ACC112 (cell line): ENCODE results near the gene CSAG3.
"Not testable (repeated sequence)": the region's sequence is repeated elsewhere in the genome, so short reads cannot be mapped to it uniquely, and the experiment has no call there.

Experiments
- H2AFZ ChIP-seq: fragments of 200-600 bp; sonication (generic); one replicate; pipeline ENCODE4 v1.6.0; 2017; ENCODE audit warnings: antibody characterized with exemption, low read length; ENCODE audit not compliant: unreplicated experiment
- H3K27ac ChIP-seq: fragments of 200-600 bp; sonication (generic); 2 replicates; pipeline ENCODE4 v1.5.1; 2014; ENCODE audit warnings: low read depth, mild to moderate bottlenecking, antibody characterized with exemption, low read length, moderate library complexity
- H3K27me3 ChIP-seq: fragments of 200-600 bp; sonication (generic); 2 replicates; pipeline ENCODE4 v1.6.1; 2014; ENCODE audit warnings: mild to moderate bottlenecking, antibody characterized with exemption, low read length, moderate library complexity, mixed read lengths; ENCODE audit not compliant: insufficient read depth
- H3K36me3 ChIP-seq: fragments of 200-600 bp; sonication (generic); 2 replicates; pipeline ENCODE4 v1.6.1; 2016; ENCODE audit warnings: mild to moderate bottlenecking, antibody characterized with exemption, low read length, moderate library complexity, mixed read lengths; ENCODE audit not compliant: insufficient read depth
- H3K4me1 ChIP-seq: fragments of 200-600 bp; sonication (generic); one replicate; pipeline ENCODE4 v1.6.1; 2016; ENCODE audit warnings: low read length, mixed read lengths; ENCODE audit not compliant: insufficient read depth, unreplicated experiment, control insufficient read depth
- H3K4me3 ChIP-seq: fragments of 200-600 bp; sonication (generic); 2 replicates; pipeline ENCODE4 v1.5.1; 2014; ENCODE audit warnings: mild to moderate bottlenecking, low read depth, low read length
- H3K79me2 ChIP-seq: fragments of 200-600 bp; sonication (generic); one replicate; pipeline ENCODE4 v1.6.0; 2016; ENCODE audit warnings: low read length; ENCODE audit not compliant: control insufficient read depth, unreplicated experiment, insufficient read depth

CSAG3 gene

DNA sequence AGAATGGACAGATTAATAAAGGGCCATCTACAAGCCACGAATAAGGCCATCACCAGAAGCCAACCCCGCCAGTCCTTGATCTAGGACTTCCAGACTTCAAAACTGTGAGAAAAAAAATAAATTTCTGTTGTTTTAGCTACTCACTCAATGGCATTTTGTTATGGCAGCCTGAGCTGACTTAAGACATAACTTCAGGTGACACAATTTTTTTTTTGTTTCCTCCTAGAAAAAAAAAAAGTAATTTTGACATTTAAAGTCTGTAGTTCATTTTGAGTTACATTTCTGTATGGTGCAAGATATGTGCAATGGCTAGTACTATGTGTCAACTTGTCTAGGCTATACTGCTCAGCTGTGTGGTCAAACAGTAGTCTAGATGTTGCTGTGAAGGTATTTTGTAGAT is at the start of gene CSAG3:
CSAG3 (plus strand) TSS at position 301 of the 400 bp plus-strand sequence.
- H3K79me2 ChIP-seq, H3K27me3 ChIP-seq, H2AFZ ChIP-seq, H3K36me3 ChIP-seq, H3K4me3 ChIP-seq, H3K4me1 ChIP-seq, H3K27ac ChIP-seq: not testable (repeated sequence)

DNA sequence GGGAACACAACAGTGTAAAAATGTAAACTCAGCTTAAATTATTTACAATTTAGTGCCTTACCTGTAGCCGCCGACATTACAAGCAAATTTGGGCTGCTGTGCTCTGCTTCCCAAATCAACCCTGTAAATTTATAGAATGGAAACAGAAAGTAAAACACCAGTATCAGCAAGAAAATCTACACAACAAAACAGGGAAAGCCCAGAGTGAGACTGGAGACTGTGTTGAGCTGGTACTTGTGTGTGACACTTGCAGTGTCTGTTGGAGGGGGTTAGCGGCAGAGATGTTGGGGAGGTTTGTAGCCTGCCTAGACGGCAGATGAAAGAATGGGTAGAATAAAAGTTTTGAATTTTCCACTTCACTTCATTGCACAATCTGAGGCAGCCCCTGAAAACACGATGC is 45.8 kb upstream of the CSAG3 start:
- H3K27ac ChIP-seq, H3K4me3 ChIP-seq, H3K4me1 ChIP-seq, H2AFZ ChIP-seq, H3K27me3 ChIP-seq, H3K79me2 ChIP-seq, H3K36me3 ChIP-seq: not testable (repeated sequence)

DNA sequence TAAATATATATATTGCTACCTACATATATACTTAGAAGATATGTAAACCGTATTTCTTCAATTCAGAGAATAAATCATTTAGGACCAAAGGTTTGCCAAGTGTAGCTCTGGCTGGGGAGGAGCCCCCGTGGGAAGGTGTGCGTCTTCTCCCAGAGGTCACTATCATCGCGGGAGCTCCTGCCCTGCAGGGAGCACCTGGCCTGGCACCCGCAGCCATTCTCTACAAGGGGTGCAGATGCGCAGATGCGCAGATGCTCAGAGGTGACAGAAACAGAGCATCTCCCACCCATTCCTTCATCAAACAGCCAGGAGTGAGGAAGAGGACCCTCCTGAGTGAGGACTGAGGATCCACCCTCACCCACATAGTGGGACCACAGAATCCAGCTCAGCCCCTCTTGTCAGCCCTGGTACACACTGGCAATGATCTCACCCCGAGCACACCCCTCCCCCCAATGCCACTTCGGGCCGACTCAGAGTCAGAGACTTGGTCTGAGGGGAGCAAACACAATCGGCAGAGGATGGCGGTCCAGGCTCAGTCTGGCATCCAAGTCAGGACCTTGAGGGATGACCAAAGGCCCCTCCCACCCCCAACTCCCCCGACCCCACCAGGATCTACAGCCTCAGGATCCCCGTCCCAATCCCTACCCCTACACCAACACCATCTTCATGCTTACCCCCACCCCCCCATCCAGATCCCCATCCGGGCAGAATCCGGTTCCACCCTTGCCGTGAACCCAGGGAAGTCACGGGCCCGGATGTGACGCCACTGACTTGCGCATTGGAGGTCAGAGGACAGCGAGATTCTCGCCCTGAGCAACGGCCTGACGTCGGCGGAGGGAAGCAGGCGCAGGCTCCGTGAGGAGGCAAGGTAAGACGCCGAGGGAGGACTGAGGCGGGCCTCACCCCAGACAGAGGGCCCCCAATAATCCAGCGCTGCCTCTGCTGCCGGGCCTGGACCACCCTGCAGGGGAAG is 44.9 kb upstream of the CSAG3 start, which contains the start of gene MAGEA2B:
MAGEA2B (plus strand) TSS at position 814 of the 973 bp plus-strand sequence. CDS start 2,479 bp downstream, outside the sequence.
- H3K27me3 ChIP-seq, H3K4me1 ChIP-seq, H3K79me2 ChIP-seq, H3K4me3 ChIP-seq, H3K27ac ChIP-seq, H2AFZ ChIP-seq, H3K36me3 ChIP-seq: not testable (repeated sequence)

DNA sequence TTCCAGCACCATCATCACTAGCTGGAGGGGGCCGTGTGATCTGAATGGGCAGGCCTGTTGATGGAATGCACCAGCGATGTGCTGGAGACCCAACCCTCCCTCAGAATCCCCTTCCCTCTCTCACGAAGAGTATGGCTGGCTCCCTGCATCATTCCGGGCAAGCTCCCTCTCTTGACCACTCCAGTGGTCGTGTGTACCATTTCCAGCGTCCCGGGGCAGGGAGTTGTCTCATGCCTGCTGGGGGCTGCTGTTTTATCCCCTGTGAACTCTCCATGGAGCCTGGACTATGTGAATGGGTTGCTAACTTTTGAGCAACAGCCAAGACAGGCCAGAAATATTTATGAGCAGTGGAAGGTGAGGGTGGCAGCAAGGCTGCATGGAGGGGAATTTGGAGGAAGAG is 33.6 kb upstream of the CSAG3 start:
- H3K4me1 ChIP-seq, result no peaks in the 10 kb centered on the region
- H3K27me3 ChIP-seq, result no peaks in the 10 kb centered on the region
- H3K27ac ChIP-seq, result no peak overlapping the region
- no peak overlapping the region for H3K4me3 ChIP-seq
- no peak overlapping the region for H2AFZ ChIP-seq
- no peaks in the 10 kb centered on the region for H3K79me2 ChIP-seq
- no peaks in the 10 kb centered on the region for H3K36me3 ChIP-seq

DNA sequence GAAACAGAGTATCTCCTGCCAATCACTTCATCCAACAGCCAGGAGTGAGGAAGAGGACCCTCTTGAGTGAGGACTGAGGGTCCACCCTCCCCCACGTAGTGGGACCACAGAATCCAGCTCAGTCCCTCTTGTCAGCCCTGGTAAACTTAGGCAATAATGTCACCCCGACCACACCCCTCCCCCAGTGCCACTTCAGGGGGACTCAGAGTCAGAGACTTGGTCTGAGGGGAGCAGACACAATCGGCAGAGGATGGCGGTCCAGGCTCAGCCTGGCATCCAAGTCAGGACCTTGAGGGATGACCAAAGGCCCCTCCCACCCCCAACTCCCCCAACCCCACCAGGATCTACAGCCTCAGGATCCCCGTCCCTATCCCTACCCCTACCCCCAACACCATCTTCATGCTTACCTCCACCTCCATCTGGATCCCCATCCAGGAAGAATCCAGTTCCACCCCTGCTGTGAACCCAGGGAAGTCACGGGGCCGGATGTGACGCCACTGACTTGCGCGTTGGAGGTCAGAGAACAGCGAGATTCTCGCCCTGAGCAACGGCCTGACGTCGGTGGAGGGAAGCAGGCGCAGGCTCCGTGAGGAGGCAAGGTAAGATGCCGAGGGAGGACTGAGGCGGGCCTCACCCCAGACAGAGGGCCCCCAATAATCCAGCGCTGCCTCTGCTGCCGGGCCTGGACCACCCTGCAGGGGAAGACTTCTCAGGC is 25.6 kb upstream of the CSAG3 start, which contains the start of the genes CSAG1 and MAGEA12:
CSAG1 (minus strand) TSS at position 461 of the 715 bp plus-strand sequence. CDS start 1,261 bp downstream, outside the sequence.
MAGEA12 (plus strand) TSS at position 497 of the 715 bp plus-strand sequence. CDS start 2,405 bp downstream, outside the sequence.
- Histone ChIP-seq H3K27ac (no peak within 1 kb of the TSS), H3K27me3 (no peaks in the 10 kb centered on the region), H3K4me3 (no peak within 1 kb of the TSS), H2AFZ (no peak within 1 kb of the TSS), H3K79me2 (no peaks in the 10 kb centered on the region), H3K4me1 (no peaks in the 10 kb centered on the region), H3K36me3 (no peaks in the 10 kb centered on the region)

DNA sequence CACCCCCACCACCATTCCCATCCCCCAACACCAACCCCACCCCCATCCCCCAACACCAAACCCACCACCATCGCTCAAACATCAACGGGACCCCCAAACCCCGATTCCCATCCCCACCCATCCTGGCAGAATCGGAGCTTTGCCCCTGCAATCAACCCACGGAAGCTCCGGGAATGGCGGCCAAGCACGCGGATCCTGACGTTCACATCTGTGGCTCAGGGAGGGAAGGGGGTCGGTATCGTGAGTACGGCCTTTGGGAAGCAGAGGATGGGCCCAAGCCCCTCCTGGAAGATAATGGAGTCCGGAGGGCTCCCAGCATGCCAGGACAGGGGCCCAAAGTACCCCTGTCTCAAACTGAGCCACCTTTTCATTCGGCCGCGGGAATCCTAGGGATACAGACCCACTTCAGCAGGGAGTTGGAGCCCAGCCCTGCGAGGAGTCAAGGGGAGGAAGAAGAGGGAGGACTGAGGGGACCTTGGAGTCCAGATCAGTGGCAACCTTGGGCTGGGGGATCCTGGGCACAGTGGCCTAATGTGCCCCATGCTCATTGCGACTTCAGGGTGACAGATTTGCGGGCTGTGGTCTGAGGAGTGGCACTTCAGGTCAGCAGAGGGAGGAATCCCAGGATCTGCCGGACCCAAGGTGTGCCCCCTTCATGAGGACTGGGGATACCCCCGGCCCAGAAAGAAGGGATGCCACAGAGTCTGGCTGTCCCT is 24.7 kb upstream of the CSAG3 start:
- H3K79me2 ChIP-seq, H3K4me1 ChIP-seq, H3K27ac ChIP-seq, H3K36me3 ChIP-seq, H2AFZ ChIP-seq, H3K4me3 ChIP-seq, H3K27me3 ChIP-seq: not testable (repeated sequence)

DNA sequence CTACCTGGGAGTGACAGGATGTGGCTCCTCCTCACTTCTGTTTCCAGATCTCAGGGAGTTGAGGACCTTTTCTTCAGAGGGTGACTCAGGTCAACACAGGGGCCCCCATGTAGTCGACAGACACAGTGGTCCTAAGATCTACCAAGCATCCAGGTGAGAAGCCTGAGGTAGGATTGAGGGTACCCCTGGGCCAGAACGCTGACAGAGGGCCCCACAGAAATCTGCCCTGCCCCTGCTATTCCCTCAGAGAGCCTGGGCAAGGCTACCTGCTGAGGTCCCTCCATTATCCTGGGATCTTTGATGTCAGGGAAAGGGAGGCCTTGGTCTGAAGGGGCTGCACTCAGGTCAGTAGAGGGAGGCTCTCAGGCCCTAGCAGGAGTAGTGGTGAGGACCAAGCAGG is 23.9 kb upstream of the CSAG3 start:
- no peak overlapping the region for H2AFZ ChIP-seq
- no peaks in the 10 kb centered on the region for H3K4me1 ChIP-seq
- no peaks in the 10 kb centered on the region for H3K36me3 ChIP-seq
- no peak overlapping the region for H3K27ac ChIP-seq
- H3K4me3 ChIP-seq, result no peak overlapping the region
- H3K79me2 ChIP-seq, result no peaks in the 10 kb centered on the region
- no peaks in the 10 kb centered on the region for H3K27me3 ChIP-seq

DNA sequence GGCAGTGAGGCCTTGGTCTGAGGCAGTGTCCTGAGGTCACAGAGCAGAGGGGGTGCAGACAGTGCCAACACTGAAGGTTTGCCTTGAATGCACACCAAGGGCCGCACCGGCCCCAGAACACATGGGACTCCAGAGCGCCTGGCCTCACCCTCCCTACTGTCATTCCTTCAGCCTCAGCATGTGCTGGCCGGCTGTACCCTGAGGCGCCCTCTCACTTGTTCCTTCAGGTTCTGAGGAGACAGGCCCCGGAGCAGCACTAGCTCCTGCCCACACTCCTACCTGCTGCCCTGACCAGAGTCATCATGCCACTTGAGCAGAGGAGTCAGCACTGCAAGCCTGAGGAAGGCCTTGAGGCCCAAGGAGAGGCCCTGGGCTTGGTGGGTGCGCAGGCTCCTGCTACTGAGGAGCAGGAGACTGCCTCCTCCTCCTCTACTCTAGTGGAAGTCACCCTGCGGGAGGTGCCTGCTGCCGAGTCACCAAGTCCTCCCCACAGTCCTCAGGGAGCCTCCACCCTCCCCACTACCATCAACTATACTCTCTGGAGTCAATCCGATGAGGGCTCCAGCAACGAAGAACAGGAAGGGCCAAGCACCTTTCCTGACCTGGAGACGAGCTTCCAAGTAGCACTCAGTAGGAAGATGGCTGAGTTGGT is 23.0 kb upstream of the CSAG3 start:
- Histone ChIP-seq H3K27me3 (no peaks in the 10 kb centered on the region), H3K4me1 (no peaks in the 10 kb centered on the region), H3K27ac (no peak overlapping the region), H3K4me3 (no peak overlapping the region), H3K79me2 (no peaks in the 10 kb centered on the region), H2AFZ (no peak overlapping the region), H3K36me3 (no peaks in the 10 kb centered on the region)

DNA sequence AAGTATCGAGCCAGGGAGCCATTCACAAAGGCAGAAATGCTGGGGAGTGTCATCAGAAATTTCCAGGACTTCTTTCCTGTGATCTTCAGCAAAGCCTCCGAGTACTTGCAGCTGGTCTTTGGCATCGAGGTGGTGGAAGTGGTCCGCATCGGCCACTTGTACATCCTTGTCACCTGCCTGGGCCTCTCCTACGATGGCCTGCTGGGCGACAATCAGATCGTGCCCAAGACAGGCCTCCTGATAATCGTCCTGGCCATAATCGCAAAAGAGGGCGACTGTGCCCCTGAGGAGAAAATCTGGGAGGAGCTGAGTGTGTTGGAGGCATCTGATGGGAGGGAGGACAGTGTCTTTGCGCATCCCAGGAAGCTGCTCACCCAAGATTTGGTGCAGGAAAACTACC is 22.5 kb upstream of the CSAG3 start:
- not testable (repeated sequence) for H3K4me1 ChIP-seq, H3K4me3 ChIP-seq, H2AFZ ChIP-seq, H3K79me2 ChIP-seq, H3K27ac ChIP-seq, H3K27me3 ChIP-seq, H3K36me3 ChIP-seq

DNA sequence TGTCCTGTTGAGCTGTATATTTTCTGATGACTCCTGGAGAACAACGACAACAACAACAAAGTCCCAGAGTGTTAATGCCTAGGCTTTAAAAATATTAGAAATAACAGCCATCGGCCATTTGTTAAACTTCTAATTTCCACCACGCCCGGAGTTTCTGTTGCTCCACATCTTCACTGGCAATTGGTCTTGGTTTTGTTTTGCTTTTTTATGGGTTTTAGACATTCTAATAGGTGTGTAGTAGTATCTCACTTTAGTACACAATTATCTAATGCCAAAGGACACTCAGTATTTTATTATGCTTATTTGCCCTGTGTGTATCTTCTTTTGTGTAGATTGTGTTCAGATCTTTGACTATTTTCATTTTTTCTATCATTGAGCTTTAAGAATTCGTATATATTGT is 20.5 kb upstream of the CSAG3 start:
- Histone ChIP-seq H3K4me3 (no peak overlapping the region), H3K36me3 (no peaks in the 10 kb centered on the region), H2AFZ (no peak overlapping the region), H3K27me3 (no peaks in the 10 kb centered on the region), H3K79me2 (no peaks in the 10 kb centered on the region), H3K4me1 (no peaks in the 10 kb centered on the region), H3K27ac (no peak overlapping the region)
